ENCODE data around the gene ARID3C. TPM values are rescaled to one million over a fixed set of nuclear protein-coding genes. Genes with fewer than 3 reads are reported as not detected.

Gene ARID3C
- total RNA-seq, 1 donor from 2014 or later, result 4.7 TPM

DNA sequence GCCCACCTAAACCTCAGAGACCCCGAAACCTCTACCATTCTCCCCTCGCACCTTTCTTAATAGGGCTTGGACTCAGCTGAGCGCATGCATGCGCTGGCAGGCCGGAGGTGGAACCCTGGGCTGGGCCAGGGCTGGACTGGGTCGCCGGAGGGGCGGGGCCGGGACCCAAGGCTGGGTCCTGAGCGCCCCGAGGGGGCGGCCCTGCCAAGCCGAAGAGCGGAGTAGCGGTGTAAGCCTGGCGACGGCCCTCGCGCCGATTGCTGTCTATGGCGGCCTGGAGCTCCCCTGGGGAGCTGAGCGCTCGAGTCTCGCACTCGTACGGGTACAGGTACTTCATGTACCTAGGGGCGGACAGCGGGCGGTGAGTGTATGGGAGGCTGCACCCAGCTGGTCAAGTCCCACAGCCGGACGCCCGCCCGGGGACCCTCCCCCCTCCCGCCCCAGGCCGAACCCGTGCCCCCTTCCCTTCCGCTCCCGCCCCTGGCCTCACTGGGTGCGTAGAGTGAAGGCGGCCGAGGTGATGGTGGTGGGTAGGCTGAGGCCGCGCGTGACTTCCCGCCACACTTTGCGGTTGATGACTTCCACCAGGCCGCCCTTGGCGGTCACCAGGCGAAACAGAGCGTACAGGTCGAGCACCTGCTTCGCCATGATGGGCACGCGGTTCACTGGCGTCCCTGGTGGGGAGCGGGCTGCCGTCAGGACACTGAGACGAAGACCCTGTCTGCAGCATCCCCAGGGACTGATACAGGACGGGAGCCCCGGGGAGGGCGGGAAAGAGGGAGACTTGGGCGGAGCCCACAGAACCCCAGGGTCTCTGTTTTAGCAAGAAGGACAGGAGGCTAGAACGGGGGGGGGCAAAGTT is 5.3 kb downstream of the ARID3C start:
- H3K4me3 ChIP-seq, result no peak overlapping the region
- TF ChIP-seq EZH2 (IDR thresholded peaks at IDR 0.05), result no peak
- TF ChIP-seq EZH2phosphoT487 (IDR thresholded peaks at IDR 0.05), result no peak
- TF ChIP-seq, protein P1, sequence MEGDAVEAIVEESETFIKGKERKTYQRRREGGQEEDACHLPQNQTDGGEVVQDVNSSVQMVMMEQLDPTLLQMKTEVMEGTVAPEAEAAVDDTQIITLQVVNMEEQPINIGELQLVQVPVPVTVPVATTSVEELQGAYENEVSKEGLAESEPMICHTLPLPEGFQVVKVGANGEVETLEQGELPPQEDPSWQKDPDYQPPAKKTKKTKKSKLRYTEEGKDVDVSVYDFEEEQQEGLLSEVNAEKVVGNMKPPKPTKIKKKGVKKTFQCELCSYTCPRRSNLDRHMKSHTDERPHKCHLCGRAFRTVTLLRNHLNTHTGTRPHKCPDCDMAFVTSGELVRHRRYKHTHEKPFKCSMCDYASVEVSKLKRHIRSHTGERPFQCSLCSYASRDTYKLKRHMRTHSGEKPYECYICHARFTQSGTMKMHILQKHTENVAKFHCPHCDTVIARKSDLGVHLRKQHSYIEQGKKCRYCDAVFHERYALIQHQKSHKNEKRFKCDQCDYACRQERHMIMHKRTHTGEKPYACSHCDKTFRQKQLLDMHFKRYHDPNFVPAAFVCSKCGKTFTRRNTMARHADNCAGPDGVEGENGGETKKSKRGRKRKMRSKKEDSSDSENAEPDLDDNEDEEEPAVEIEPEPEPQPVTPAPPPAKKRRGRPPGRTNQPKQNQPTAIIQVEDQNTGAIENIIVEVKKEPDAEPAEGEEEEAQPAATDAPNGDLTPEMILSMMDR (IDR thresholded peaks at IDR 0.05), result no peak
- peaks cover 37% of the 10 kb centered on the region for H3K27me3 Mint-ChIP-seq (ENCODE audit: insufficient read depth, low read depth)
- no peak overlapping the region for H3K27ac Mint-ChIP-seq
- peaks cover 26% of the 10 kb centered on the region for H3F3A ChIP-seq (ENCODE audit: low read depth)
- no peaks in the 10 kb centered on the region for H3K79me2 ChIP-seq (ENCODE audit: low read depth)
- H3K9me3 ChIP-seq (ENCODE audit: low read depth), result no peaks in the 10 kb centered on the region
- no peak overlapping the region for H3K27ac ChIP-seq
- peaks cover 42% of the 10 kb centered on the region for H3K4me1 ChIP-seq
- no peak for DNase-seq (ENCODE audit: low spot score)
- peaks cover 30% of the 10 kb centered on the region for H3K4me1 Mint-ChIP-seq
- H3K36me3 ChIP-seq, result no peaks in the 10 kb centered on the region
- no peak overlapping the region for H3K9ac ChIP-seq
- H3K9me3 Mint-ChIP-seq, result peaks cover 2% of the 10 kb centered on the region
- peaks cover 41% of the 10 kb centered on the region for H3K27me3 ChIP-seq
- no peaks in the 10 kb centered on the region for H3K36me3 Mint-ChIP-seq
- H3K4me3 Mint-ChIP-seq, result peak overlapping the region; percentile 62
- H4K20me1 ChIP-seq (ENCODE audit: low read depth), result no peaks in the 10 kb centered on the region
- H2AFZ ChIP-seq (replicated peaks), result no peak overlapping the region
- peak overlapping the region; percentile 67 for H3K4me2 ChIP-seq

DNA sequence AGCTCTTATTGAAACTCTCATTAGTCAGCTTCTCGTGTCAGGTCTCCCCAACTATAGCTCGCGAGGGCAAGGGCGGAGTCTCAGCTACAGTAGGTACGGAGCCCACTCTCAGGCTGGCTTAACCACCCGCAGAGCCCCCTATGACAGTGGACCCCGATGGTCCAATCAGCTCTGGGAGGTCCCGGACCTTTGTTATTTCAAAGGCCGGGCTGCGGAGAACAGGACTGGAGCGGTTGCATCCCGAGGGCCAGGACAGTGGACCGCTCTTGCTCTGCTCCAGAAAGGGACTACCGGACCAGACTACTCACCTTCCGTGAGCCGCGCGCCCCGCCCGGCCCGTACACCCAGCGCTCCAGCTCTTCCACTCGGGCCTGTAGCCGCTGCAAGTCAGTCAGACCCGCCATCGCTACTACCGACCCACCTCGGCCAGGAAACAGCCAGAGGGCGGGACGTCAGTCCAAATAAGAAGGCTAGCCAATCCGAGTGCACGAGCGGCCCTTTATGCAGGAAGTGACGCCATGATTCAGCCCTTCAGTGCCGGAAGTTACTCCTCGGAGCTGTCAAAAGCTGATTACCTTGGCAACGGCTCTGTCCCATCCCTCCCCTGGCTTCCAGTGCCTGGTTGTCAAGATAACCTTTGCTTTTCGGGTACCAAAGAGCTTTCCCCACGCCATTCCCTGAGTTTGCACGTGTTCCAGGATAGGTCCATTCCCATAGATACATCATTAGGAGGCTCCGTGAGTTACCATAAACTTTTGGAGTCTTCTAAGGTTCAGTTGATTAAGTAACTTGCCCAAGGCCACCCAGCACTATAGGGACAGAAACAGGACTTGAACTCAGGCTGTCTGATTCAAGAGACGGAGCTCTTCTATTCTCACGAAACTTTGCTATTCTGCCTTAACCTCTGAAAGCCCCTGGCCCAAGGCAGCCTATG is 8.5 kb downstream of the ARID3C start, which contains the start of gene DCTN3:
Gene DCTN3 (minus strand): TSS at position 435 of the 934 bp plus-strand sequence. CDS start 31 bp downstream, at position 404.
- no peaks in the 10 kb centered on the region for H3K36me3 ChIP-seq
- no peak within 1 kb of the TSS for H3K27ac ChIP-seq
- H3F3A ChIP-seq (ENCODE audit: low read depth), result peaks cover 17% of the 10 kb centered on the region
- H4K20me1 ChIP-seq (ENCODE audit: low read depth), result no peaks in the 10 kb centered on the region
- peak; percentile 97 for DNase-seq (ENCODE audit: low spot score)
- H3K9ac ChIP-seq, result peak within 1 kb of the TSS; percentile 62
- H3K4me2 ChIP-seq, result peak within 1 kb of the TSS; percentile 93
- Mint-ChIP-seq H3K4me1 (peaks cover 24% of the 10 kb centered on the region), H3K9me3 (peaks cover 2% of the 10 kb centered on the region), H3K27me3 (ENCODE audit: insufficient read depth, low read depth) (peaks cover 10% of the 10 kb centered on the region), H3K27ac (peak within 1 kb of the TSS; percentile 91), H3K36me3 (peaks cover 7% of the 10 kb centered on the region), H3K4me3 (peak within 1 kb of the TSS; percentile 92)
- no peaks in the 10 kb centered on the region for H3K9me3 ChIP-seq (ENCODE audit: low read depth)
- peaks cover 10% of the 10 kb centered on the region for H3K27me3 ChIP-seq
- H2AFZ ChIP-seq (replicated peaks), result peak within 1 kb of the TSS; percentile 68
- H3K4me1 ChIP-seq, result peaks cover 18% of the 10 kb centered on the region
- no peaks in the 10 kb centered on the region for H3K79me2 ChIP-seq (ENCODE audit: low read depth)
- peak within 1 kb of the TSS; percentile 82 for H3K4me3 ChIP-seq
- TF ChIP-seq EZH2phosphoT487 (IDR thresholded peaks at IDR 0.05), result no peak
- TF ChIP-seq, protein P1 (IDR thresholded peaks at IDR 0.05), result no peak
- no peak for TF ChIP-seq EZH2 (IDR thresholded peaks at IDR 0.05)

DNA sequence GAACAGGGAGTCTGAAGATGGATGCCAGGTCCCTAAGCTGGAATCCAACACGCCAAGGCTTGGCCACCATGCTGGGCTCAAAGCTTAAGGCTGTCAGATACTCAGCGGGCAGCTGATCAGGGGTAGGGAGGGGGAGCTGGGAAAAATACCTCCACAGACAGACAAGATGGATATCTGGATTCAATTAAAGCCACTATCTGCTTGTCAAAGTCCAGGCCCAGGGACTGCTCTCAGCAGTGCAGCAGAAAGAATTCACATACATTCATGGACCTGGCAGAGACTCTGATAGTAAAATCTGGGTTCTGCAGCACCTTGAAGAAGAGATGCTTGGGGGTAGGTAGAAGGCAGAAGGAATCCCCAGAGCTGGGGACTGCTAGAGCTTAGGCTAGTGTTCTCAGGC is 13.7 kb downstream of the ARID3C start:
- Histone ChIP-seq H3K4me3 (no peak overlapping the region), H3K79me2 (ENCODE audit: low read depth) (peaks cover 13% of the 10 kb centered on the region), H3K9ac (no peak overlapping the region), H3F3A (ENCODE audit: low read depth) (peaks cover 14% of the 10 kb centered on the region), H4K20me1 (ENCODE audit: low read depth) (no peaks in the 10 kb centered on the region), H2AFZ (replicated peaks) (no peak overlapping the region), H3K9me3 (ENCODE audit: low read depth) (no peaks in the 10 kb centered on the region), H3K4me1 (peaks cover 8% of the 10 kb centered on the region), H3K36me3 (no peaks in the 10 kb centered on the region), H3K27me3 (no peaks in the 10 kb centered on the region), H3K27ac (no peak overlapping the region), H3K4me2 (no peak overlapping the region)
- Mint-ChIP-seq H3K27ac (no peak overlapping the region), H3K4me1 (peaks cover 33% of the 10 kb centered on the region), H3K9me3 (no peaks in the 10 kb centered on the region), H3K36me3 (peaks cover 7% of the 10 kb centered on the region), H3K4me3 (no peak overlapping the region), H3K27me3 (ENCODE audit: insufficient read depth, low read depth) (peaks cover 14% of the 10 kb centered on the region)
- DNase-seq (ENCODE audit: low spot score), result no peak
- TF ChIP-seq, protein P1 (IDR thresholded peaks at IDR 0.05), result no peak
- TF ChIP-seq EZH2 (IDR thresholded peaks at IDR 0.05) (no peak), EZH2phosphoT487 (IDR thresholded peaks at IDR 0.05) (no peak)
